Right forelimb (tissue), 1 donor: Measurements from ENCODE around the gene SHC3.
A peak's percentile ranks its signal among the peaks of the same experiment; 100 is the strongest.

Experiments used
- DNase-seq: peaks from one replicate; pipeline ENCODE4 v3.0.0-alpha.2; 2018

Gene SHC3

GRCh38 chr9:89153232-89154017 is 25.2 kb downstream of the SHC3 start:
- no peak for DNase-seq

GRCh38 chr9:89149726-89150125 is 28.9 kb downstream of the SHC3 start:
- no peak for DNase-seq

GRCh38 chr9:89145097-89145496 is 33.5 kb downstream of the SHC3 start:
- no peak for DNase-seq

- no peak for DNase-seq
Measured at GRCh38 chr9:89144238-89144637, 34.4 kb downstream of the SHC3 start.

GRCh38 chr9:89143266-89143665 is 35.4 kb downstream of the SHC3 start:
- no peak for DNase-seq

- DNase-seq, result no peak
Measured at GRCh38 chr9:89139455-89139854, 39.2 kb downstream of the SHC3 start.

GRCh38 chr9:89138463-89139390 is 39.9 kb downstream of the SHC3 start:
- no peak for DNase-seq

- DNase-seq, result peak; percentile 45
Measured at GRCh38 chr9:89137542-89138462, 40.8 kb downstream of the SHC3 start.

GRCh38 chr9:89135591-89136166 is 42.9 kb downstream of the SHC3 start:
- DNase-seq, result no peak

GRCh38 chr9:89134709-89135108 is 43.9 kb downstream of the SHC3 start:
- DNase-seq, result no peak

GRCh38 chr9:89122949-89123348 is 55.7 kb downstream of the SHC3 start:
- no peak for DNase-seq

- no peak for DNase-seq
Measured at GRCh38 chr9:89120704-89121103, 57.9 kb downstream of the SHC3 start.

GRCh38 chr9:89116805-89117192 is 61.8 kb downstream of the SHC3 start:
- no peak for DNase-seq

- DNase-seq, result no peak
Measured at GRCh38 chr9:89116064-89116804, 62.4 kb downstream of the SHC3 start.

GRCh38 chr9:89115426-89115825 is 63.2 kb downstream of the SHC3 start:
- DNase-seq, result no peak

GRCh38 chr9:89114741-89115140 is 63.9 kb downstream of the SHC3 start:
- no peak for DNase-seq

- DNase-seq, result no peak
Measured at GRCh38 chr9:89113851-89114250, 64.8 kb downstream of the SHC3 start.

GRCh38 chr9:89112243-89112642 is 66.4 kb downstream of the SHC3 start:
- DNase-seq, result no peak

GRCh38 chr9:89109666-89110065 is 69.0 kb downstream of the SHC3 start:
- no peak for DNase-seq

GRCh38 chr9:89107406-89107805 is 71.2 kb downstream of the SHC3 start:
- no peak for DNase-seq

- DNase-seq, result no peak
Measured at GRCh38 chr9:89106224-89106851, 72.3 kb downstream of the SHC3 start.
